GM12801 (cell line): ENCODE results near the gene CDCP2.

Experiments
- TF ChIP-seq, protein P1 (sequence below): IDR thresholded peaks from one replicate; pipeline ENCODE4 v1.5.1; 2011; ENCODE audit warnings: control low read depth; ENCODE audit not compliant: insufficient read length; ENCODE audit errors: extremely low read depth

CDCP2 gene

DNA sequence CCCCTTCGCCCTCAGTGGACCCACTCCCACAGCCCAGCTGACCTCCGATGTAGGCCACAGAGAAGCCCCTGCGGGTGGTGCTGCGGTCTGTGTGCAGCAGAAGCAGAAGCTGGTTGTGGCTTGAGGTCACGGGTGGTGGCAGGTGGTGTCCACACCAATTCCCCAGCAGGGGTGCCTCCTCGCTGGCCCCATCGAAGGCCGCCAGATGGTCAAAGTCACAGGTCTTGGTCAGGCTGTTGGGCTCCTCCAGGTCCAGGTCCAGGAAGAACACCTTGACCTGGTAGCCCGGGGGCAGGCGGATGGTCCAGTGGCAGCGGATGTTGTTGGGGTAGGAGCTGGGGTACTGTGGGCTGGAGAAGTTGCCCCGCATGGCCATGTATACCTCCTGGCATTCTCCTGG lies 13.1 kb downstream of the CDCP2 start:
- TF ChIP-seq, protein P1, sequence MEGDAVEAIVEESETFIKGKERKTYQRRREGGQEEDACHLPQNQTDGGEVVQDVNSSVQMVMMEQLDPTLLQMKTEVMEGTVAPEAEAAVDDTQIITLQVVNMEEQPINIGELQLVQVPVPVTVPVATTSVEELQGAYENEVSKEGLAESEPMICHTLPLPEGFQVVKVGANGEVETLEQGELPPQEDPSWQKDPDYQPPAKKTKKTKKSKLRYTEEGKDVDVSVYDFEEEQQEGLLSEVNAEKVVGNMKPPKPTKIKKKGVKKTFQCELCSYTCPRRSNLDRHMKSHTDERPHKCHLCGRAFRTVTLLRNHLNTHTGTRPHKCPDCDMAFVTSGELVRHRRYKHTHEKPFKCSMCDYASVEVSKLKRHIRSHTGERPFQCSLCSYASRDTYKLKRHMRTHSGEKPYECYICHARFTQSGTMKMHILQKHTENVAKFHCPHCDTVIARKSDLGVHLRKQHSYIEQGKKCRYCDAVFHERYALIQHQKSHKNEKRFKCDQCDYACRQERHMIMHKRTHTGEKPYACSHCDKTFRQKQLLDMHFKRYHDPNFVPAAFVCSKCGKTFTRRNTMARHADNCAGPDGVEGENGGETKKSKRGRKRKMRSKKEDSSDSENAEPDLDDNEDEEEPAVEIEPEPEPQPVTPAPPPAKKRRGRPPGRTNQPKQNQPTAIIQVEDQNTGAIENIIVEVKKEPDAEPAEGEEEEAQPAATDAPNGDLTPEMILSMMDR, result no peak

DNA sequence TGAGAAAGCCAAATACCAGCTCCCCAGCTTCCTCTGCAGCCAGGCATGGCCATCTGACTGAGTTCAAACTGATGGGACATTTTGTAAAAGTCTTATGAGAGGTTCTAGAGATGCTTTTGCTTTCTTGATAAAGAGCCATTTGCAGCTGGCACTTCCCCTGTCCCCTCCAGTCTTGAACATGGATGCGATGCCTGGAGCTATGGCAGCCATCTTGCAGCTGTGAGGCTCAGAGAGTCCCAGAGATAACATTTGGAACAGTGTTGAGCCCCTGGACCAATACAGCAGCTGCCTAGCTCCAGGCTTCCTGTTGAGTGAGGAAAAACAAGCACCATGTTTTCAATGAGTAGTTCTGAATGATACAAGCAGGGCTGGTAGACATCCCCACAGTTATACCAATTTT lies 13.8 kb downstream of the CDCP2 start:
- TF ChIP-seq, protein P1, result no peak

DNA sequence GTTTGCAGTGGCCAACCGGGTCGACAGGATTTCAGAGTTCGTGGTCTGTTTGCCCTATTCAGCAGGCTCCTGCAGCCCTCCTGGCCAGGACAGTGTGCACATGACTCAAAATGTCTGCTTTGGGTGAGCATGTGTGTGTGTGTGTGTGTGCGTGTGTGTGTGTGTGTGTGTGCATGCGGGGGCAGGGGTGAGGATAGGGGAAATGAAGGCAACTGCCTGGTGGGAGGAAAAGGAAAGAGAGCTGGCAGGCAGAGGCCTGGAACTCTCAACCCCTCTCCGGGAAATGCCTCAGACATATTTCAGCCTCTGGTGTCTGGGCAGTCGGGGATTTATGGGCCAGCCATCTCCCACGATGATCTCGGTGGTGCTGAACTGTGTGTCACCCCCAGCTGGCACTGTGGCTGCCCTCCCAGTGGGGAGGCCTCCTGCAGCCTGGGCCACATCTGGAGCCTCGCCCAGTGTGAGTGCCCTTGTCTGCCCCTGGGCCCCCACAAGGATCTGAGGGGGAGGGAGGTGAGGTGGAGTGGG lies 15.2 kb downstream of the CDCP2 start:
- TF ChIP-seq, protein P1, result no peak

DNA sequence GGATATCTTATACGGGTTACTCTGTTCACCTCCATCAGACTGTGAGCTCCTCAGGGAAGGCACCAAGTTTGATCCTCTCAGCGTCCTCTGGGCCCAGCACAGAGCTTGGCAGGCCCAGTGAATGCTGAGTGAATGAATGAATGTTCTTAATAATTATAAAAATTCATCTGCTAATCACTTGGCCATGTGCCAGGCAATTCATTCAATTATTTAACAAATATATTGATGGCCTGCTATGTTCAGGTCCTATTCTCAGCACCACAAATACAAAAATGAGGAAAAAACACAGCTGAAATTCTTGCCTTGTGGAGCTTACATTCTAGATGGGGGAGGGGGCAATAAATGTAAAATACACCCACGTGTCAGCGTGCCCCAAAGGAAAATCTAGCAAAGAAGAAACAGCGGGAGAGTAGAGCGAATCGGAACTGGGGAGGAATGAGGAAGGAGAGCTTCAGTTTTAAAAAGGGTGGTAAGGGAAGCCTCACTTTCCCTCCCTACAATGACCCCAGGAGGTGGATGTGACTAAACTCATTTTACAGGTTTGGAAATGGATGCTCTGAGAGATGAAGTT lies 15.8 kb downstream of the CDCP2 start:
- TF ChIP-seq, protein P1, result no peak

DNA sequence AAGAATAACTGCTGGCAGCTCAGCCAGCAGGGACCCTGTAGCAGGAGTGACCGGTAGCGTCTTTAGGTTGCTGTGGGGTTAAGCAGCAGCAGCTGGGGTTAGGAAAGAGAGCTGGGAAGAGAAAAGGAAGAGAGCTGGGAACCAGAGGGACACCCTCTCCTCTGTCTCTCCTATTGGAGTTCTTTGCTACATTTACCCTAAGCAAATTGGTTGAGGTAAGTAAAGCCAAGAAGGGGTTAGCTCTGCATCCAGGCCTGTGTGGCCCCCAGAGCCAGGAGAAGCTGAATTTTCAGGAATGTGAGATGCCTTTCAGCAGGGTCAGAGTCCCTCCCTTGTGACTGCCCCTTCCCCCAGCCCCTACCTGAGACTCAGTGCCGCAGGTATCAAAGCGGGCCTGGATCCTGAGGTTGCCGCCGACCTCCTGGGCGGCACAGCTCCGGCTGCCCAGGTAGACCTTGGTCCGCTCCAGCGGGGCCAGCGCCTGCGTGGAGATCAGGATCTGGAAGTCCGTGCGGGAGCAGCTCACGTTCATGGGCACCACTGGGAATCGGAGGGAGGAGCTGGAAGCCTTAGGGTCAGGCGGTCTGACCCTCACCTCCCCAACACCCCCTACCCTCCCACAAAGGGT lies 16.4 kb downstream of the CDCP2 start:
- TF ChIP-seq, protein P1, result no peak

DNA sequence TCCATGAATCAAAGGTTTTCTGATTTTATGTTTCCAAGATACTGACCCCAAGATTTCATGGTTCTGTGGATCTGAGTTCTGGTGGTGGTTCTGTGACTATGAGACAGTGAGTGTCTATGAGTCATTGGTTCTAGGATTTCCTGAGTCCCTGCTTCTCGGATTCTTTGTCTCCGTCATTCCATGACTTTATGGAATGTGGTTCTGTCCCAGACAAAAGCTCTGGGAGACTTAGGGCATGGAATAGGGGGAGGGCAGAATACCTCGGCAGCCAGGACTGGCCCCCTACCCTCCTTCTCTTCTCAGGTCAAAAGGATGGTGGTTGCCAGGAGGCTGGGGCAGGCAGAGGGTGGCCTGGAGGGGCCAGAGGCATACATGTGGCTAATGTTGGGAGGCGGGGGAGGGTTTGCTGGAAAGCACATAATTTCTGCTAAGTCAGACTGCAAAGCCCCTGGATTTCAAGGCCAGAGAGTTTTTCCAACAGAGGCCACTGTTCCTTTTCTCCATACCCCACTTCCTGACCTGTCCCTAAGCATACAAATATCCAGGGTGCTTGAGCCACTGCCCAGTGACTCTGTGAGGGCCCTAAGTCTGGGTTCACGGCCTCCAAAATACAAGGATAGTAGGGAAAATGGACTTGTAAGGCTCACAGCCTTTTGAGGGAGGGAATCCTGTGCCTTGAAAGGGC lies 17.2 kb downstream of the CDCP2 start:
- TF ChIP-seq, protein P1, result no peak

DNA sequence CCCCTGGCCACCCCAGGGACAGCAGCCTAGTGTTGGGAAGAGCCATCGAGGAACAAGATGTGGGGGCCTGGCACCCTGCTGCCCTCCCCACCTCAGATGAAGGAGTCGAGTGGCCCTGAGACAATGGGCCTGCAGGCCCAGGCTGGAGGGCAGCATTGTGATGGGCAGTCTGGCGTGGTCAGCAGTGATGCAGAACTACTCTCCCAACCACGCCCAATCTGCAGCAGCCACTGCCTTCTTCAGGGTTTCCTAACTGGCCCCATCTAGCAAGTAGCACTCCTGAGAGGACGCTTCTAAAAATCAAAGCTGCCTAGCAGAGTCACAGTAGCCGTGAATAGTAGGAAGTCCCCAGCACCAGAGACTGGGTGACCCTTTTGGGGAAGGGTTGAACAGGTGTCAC lies 18.5 kb downstream of the CDCP2 start:
- TF ChIP-seq, protein P1, result no peak
